Stimulated activated CD8-positive, alpha-beta memory T cell treated with anti-CD3 and anti-CD28 coated beads, Interleukin-15, amount 100 ng/mL, for 4 hours (primary cell): Measurements from ENCODE around the gene OVOL1.
"Not testable (repeated sequence)": the region's sequence is repeated elsewhere in the genome, so short reads cannot be mapped to it uniquely, and the experiment has no call there.

ENCODE experiments used
- DNase-seq, 2 donors: peaks; one replicate each; pipeline ENCODE4 v3.0.0-alpha.2; 2020; ENCODE audit warnings: low read depth in 2 of 2

The OVOL1 gene

DNA sequence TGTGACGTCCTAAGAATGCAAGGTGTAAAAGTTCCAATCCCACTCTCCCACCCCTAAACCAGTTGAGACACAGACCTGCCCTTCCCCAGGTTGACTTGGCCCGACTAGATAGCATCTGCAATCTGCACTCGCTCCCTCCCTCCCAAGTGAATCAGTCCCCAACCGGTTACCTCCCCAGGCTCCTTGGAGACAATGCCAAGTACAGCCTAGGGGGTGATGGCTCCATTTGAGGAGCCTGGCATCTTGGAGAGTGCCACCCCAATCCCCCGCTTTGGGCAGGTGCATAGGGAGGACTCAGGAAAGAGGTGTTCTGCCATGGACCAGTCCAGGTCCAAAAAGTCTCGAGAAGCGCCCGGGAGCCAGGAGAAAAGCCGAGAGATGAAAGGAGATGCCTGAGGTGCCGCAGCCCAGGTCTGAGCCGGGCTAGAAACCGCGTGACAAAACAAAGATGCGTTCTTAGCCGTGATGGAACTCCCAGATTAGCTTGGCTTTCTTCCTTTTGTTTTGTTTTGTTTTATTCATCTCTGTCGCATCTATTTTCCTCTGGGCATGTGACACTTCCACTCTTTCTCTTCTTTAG lies 28.2 kb downstream of the OVOL1 start:
- DNase-seq = no peak

DNA sequence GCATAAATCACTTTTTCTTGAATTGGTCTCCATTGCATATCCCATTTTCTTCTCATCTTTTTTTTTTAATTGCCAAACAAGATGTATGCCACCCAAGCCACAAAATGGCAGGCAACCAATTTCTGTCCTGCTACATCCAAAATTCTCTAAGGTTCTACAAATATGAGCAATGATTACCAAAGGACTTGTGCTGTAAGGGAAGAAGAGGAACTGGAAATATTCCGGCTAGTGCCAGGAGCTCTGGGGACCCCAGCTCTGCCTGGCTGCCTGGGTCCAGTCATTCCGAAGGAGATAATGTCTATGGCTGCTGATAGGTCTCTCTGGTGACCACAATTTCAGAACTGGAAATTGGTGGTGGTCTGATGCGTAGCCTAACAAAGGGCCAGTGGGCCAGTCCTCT lies 29.8 kb downstream of the OVOL1 start:
- no peak for DNase-seq

DNA sequence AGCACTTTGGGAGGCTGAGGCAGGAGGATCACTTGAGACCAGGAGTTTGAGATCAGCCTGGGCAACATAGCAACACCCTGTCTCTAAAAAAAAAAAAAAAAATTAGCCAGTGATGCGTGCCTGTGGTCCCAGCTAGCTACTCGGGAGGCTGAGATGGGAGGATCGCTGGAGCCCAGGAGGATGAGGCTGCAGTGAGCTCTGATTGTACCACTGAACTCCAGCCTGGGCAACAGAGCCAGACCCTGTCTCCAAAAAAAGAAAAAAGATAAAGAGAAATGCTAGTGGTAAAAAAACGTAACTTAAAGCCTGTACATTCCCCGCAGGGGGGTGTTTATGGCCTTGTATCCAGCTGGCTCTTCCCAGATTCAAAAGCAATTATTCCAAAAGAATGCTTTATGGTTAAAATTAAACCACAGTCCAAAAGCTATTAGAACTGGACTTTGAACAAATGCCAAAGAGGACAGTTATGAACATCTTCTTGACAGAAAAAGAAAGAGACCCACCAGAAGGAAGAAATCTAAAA lies 30.5 kb downstream of the OVOL1 start:
- no peak for DNase-seq

DNA sequence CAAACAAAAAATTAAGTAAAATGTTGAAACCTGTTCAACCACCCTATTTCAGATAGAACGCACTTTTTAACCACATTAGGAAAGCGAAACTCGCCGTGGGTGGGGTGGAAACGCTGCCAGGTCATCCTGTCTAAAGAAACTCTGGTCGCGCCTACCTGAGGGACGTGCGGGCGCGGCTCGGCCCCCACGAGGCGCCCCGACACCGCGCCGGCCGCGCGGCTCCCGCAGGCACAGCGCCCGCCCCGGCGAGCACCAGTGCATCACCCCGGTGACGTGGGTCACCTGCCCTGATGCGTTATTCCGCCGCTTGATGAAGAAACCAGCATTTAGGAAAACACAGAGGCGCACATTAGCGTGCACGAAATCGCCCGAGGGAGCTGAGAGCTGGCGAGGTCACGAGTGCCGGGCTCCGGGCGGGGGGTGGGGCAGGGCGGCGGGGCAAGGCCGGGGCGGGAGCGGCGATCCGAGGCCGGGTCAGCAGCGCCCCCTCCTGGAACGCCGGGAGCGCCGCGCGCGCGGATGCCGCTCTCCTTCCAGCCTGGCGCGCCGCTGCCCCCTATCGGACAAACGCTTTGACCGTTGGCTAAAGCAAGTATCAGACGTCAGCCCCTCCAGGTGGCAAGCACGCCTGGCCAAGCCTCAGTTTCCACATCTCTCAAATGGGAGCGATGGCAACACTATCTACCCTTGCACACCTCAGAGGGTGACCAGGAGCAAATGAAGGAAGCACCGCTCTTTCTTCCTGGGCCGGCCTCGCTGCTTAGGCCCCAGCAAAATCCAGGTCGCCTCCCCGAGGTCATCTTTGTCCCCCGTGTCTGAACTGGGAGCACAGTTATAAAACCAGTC lies 31.2 kb downstream of the OVOL1 start:
- DNase-seq = peak; percentile 80 to 83

DNA sequence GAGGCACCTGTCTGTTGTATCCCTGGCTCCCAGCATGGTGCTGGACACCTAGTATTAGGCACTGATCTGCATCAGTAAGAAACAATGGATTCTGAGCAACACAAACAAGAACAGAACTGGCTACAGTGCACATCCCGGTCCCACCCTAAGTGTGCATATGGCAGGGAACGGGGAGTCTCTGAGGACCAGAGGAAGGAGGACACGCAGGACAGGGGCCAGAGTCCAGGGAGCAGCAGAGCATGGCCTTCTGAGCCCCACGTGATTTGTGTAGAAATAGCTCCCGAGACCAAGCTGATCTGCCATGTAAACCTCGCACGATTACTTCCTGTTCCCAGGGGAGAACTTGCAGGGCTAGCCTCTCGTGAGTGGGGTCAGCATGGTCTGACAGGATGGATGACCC lies 34.2 kb downstream of the OVOL1 start:
- no peak for DNase-seq

DNA sequence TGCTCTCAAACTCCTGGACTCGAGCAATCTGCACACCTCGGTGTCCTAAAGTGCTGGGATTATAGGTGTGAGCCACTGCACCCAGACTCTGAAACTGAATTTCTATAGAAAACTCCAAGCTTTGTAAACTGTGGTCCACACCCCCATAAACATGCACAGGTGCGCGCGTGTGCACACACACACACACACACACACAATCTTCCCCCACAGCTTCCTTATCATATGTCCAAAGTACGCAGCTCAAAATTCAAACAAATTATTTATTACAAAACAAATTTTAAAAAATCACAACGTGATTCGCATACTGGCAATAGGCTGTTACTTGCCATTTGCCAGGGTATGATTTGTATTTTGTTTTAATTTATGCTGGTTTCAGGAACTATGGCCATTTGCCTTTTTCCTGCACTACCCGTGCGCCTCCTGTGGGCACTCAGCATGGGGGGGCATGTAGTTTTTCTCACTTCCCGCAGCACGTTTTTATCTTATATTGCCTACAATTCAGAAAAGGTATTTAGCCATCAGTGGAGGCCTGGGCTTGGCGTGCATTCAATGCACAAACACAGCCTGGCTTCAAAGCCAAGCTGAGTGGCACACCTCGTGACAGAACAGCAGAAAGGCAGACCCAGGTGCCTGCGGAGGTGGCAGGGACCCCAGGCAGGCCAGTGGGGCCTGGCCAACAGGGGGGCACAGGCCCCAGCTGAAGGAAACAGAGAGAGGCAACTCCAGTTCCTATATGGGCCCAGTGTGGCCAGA lies 36.1 kb downstream of the OVOL1 start:
- DNase-seq = no peak

DNA sequence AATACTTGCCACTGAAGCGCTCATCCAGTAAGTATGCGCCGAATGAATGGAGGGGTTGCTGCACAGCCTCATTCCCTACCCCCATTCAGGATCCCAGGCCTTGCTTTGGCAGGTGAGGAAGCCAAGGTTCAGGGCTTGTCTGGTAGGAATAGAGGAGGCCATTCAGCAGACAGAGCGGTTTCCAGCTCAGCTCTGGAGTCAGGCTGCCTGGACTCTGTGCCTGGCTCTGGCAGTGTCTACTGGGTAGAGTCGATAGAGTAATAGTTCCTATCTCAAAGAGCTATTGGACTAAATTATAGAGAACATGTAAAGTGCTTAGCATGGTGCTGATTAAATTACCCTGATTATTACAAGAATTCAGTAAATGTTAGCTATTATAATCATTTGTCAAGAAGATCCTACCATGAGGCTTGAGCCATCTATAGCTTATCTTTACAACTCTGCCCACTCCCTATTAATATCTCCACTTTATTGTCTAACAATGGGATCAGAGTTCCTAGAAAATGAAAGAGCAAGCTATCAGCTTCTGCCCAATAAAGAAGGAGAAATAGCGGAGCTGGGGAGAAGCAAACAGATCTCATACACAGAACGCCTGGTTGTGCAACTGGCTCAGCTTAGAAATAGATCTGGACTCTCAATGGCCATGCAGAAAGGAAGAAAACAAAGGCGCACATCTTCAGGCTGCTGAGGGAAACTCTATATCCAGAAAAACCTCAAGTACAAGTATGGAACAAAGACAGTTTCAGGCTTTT lies 40.3 kb downstream of the OVOL1 start:
- DNase-seq = no peak

DNA sequence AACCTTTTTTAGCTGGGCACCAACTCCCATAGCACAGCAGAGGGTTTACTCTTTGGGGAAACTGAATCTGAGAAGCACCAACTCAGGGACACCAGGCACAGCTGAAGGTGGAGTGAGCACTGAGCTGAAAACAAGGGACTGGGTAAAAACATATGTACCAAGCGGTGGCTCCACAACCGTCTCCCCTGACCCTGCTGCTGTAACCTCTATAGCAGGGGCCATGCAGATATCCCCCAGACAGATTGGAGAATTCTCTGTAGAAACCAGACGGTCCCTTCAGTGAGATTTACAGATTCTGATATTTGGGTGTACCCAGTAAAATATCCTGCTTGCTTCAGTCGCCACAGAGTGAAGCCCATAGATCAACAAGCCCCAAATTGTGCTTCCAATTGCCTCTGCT lies 42.6 kb downstream of the OVOL1 start:
- no peak for DNase-seq

DNA sequence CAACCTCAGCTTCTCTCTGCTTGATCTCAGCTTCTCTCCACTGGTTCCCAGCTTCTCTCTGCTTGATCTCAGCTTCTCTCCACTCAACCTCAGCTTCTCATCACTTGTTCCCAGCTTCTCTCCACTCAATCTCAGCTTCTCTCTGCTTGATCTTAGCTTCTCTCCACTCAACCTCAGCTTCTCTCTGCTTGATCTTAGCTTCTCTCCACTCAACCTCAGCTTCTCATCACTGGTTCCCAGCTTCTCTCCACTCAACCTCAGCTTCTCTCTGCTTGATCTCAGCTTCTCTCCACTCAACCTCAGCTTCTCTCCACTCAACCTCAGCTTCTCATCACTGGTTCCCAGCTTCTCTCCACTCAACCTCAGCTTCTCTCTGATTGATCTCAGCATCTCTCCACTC lies 45.4 kb downstream of the OVOL1 start:
- not testable (repeated sequence) for DNase-seq

DNA sequence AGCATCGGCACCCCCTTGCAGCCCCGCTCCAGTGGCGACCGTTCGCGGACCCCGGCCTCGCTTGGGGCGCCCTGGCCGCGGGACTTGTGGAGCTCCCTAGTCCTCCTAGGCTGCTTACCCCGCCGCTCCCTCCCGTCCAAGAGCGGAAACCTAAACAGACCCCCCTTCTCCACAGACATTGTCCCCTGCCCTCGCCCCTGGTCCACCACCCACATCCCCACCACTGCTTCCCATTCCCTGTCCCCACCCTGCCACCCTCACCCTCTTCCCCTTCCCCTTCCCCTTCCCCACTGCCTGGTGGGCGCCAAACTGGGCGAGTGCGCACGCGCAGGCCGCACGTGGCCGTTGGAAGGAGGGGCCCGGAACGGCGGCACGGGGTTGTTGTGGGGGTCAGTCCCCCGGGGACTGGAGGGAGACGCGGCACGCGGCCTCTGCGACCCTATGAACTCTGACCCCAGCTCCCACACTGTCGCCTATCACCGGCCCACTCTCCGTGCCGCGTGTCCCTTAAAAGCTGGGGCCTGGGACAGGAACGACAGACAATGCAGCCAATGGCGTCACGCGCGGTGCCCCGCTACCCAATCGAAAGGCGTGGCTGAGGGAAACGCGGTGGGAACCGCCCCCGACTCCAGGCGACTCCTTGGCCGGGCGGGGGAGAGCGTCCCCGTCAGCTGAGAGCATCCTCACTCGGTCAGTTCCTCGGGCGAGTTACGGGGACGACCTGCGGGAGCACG lies 46.6 kb downstream of the OVOL1 start, which contains the start of gene SNX32:
Gene SNX32, plus strand, starts transcription at position 667 of the 734 bp plus-strand sequence. CDS start 103 bp downstream, outside the sequence.
- peak; percentile 88 to 94 for DNase-seq

DNA sequence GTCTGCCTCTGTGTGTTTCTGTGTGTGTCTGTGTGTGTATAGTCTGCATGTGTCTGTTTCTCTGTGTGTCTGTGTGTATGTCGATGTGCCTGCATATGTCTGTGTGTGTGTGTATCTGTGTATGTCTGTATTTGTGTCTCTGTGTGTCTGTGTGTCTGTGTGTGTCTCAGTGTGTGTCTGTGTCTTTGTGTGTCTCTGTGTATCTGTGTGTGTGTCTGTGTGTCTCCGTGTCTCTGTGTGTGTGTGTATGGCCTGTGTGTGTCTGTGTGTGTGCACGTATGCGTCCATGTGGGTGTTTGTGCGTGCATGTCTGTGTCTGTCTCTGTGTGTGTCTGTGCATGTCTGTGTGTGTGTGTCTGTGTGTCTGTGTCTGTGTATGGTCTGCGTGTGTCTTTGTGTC lies 47.3 kb downstream of the OVOL1 start:
- DNase-seq = no peak

DNA sequence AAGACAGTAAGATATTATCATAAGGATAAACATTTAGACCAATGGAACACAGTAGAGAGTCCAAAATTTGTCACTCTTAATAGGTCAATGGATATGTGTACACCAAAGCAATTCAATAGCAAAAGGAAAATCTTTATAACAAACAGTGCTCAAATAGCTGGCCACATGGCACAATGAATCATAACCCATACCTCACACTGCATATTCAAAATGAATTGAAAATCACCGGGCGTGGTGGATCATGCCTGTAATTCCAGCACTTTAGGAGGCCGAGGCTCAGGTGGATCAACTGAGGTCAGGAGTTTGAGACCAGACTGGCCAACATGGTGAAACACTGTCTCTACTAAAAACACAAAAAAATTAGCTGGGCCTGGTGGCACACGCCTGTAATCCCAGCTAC lies 55.3 kb downstream of the OVOL1 start:
- no peak for DNase-seq

DNA sequence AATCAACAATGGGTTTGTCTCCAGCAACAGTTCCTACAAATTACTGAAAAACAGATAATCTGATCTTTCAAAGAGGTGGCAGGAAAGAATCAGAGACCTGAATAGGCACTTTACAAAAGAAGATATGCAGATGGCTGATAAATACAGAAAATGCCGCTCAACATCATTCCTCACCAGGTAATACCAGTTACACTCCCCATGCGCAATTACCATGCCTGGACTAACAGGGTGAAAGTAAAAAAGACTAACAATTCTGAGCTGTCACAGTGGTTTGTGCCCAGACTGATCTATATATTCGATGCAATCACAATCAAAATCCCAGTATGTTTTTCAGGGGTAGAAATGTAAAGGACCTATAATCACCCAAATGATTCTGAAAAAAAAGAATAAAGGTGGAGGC lies 56.9 kb downstream of the OVOL1 start:
- no peak for DNase-seq

DNA sequence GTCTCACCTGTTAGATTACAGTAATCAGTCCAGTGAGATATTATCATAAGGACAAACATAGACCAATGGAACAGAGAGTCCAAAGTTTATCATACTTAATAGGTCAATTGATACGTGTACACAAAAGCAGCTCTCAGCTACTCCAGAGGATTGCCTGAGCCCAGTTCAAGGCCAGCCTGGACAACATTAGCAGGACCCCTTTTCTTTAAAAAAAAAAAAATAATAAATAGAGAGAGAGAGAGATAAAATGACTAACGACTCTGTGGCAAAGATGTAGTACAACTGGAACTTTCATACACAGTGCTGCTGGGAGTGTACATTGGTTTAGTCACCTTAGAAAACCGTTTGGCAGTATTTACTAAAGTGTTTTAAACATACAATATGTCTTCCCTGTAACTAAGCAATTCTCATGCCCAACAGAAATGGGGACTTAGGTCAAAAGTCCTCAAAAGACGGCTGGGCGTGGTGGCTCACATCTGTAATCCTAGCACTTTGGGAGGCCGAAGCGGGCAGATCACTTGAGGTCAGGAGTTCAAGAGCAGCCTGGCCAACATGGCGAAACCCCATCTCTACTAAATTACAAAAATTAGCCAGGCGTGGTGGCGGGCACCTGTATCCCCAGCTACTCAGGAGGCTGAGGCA lies 57.5 kb downstream of the OVOL1 start:
- no peak for DNase-seq
